HG03378 (cell line): ENCODE measurements around the gene CLNK.

Experiments
- ATAC-seq: cut with Tn5 transposase; IDR thresholded peaks from one replicate; pipeline ENCODE4 v1.9.1; 2021; ENCODE audit warnings: mild to moderate bottlenecking, moderate library complexity; ENCODE audit not compliant: unreplicated experiment

The CLNK gene

DNA sequence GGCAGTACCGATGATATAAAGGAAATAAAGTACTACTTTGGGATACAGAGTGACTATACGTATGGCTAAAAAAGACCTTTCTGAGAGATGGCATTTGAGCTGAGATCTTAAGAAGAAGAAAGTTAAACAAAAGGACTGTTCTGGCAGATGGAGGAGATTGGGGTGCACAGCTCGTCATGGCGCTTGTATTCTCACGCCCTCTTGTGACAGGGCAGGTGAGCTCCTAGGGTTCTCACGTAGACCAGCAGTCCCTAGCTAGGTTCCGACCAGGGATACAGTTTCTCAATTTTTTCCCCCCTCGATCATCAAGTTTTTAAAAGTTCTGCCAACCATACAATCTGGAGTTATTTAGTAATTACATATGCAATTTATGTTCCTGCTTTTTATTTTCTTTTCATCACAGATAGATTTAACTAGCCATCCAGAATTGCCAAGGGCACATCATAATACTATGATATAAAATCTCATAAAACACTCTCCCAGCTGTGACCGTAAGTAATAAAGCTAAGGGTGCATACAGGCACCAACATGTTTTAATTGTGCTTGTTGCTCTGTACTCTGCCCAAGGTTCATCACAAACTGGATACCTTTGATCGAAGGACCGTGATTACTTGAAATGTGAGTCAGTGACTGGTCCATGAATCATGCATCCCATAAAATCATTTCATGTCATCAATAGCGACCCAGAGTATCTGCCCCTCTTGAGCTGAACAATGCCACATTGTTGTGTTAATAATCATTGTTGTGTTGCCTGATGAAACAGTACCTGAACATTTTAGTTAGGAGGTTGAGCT is 157.9 kb downstream of the CLNK start:
- no peak for ATAC-seq

DNA sequence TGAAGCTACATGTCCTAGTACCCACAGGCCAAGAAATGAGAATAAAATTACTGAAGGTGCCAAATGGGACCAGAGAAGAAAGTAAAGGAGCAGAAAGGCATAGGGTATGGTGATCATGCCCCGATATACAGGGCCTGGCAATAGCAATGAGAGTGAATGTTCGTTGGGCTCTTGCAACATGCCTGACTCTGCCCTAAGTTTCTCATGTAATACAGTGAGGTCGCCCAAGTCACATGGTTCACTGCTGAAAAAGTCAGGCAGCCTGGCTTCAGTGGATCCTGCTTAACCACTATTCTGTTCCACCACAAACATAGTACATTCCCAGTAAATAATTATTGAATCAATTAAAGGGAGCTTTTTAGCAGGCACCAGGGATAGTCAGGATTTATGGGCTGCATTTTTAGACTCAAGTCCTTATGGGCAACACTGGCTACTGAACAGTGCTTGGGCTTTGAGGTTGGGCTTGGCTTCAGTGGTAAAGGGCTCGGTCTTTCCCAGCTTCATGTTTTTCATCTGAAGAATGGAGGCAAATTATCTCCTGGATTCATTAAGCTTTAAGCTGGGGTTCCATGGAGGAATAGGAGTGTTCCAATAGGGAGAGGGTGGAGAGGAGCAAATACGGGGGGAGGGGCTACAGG is 160.3 kb downstream of the CLNK start:
- ATAC-seq, result no peak

DNA sequence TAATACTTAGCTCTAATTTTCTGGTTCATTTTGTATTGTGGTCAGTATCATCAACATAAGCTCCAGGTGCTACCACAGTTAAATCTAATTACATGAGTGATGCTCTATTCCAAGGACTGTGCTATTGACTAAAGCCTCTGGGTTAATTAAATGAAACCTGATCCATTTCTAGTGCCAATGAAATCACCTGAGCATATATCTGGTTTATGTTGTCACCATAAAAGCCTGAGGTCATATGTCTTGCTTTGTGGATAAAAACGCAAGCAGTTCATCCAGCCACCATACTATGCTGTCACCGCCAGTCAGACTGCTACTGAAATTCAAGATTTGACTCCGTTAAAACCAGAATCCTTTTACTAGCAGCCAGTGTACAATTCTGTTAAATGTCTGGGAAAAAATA is 163.1 kb downstream of the CLNK start:
- ATAC-seq, result no peak

DNA sequence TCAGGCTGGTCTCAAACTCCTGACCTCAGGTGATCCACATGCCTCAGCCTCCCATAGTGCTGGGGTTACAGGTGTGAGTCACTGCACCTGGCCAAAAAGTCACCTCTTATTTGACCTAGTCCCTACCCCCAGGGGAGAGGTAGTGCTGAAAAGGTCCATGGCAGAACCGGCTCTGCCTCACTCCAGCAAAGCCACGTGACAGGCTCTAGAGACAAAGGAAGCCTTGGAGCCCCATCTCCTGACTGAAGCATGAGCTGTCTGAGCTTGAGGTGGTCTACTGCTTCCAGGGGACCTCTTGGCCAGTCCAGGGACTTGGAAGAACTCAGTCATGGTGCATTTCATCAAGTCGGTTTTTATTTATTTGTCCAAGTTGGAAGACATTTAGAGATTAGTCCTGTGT is 174.8 kb downstream of the CLNK start:
- no peak for ATAC-seq

DNA sequence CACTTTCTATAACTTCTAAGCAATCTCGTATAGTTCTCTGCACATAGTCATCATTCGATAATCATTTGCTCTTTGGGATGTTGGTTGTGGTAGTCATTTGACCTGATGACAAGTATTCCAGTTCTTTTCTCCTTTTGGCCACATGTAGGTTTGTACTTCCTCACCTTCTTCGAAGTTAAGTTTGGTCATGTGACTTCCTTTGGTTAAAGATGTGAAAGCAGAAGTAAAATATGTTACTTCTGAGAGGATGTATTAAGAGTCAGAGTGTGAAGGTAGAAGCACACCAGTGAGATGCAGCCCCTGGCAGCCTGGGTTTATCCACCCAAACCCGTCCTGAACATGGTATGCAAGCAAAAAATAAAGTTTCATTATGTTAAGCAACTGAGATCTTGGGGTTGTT is 178.5 kb downstream of the CLNK start:
- ATAC-seq, result no peak

DNA sequence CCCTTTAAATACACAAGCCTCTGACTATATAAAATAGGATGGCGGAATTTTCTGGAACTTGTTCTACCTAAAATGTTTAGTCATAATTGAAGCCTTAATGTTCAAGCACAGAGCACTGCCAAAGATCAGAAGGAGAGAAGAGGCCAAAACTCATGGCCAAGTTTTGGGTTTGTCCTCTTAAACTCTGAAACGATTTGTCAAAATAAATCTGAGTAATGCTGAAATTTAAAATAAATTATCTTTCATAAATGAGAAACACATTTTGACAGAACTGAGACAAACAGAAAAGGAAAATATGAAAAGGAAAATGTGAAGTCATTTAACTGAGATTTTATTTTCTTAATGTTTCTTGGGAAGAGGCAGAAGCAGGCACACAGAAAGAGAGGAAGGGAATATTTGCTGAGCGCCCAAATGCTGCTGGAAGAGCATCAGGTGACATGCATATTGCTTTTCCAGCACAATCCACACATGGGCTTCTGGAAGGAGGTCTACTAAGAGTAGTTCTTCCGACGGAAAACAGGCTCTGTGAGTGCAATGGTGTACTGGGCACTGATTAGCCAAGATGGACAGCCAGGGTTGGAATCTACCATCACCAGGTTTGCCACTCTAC is 179.9 kb downstream of the CLNK start:
- no peak for ATAC-seq

DNA sequence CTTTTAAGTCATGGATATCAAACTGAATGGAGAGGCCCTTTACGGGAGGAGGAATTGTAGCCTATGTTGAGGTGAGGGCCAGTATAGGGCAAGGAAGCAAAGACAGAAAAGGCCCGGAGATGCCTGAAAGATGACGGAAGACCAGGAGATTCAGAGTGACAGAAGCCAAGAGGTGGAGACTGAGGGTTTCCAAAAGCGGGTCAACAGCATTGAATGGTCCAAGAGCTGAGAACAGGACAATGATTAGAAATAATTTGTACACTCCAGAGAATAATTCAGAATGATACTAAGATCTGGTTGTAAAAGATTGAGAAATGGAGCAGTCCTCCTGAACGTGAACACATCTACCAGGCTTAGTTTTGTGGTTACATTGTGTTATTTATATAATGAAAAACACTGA is 181.9 kb downstream of the CLNK start:
- no peak for ATAC-seq

DNA sequence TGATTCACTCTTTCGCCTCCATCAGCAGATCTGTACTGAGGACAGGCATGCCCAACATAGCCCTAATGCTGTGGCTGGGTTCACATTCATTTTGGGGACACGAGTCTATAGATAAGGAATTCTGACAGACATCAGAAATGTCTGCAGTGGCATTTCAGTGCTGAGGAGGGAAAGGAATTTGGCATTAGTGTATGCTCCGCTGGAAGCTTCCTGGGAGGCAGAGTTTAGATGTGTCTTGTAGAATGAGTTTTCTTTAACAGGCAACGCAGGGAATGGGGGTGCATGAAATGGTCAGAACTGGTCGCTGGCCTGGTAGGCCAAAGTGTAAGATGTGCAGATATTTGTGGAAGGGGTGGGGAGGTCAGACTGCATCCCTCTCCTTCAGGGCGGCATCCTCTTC is 183.8 kb downstream of the CLNK start:
- no peak for ATAC-seq

DNA sequence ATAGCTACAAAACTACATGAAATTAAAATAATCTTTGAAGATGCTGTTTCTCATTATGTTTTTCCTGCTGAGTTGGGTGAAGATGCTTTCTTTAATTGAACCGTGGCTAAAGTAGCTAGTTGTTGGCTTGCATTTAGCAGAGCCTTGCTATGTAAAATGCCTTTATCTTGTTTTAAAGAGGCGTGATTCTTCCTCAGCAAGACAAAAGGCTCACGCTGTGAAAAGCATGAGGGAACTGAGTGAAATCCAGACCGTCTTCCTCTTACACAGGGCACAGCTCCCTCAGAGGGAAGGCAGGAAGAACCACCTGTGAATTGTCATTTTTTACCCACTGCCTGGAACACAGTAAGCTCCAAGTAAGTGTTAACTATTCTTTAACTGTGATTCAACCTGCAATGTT is 188.4 kb downstream of the CLNK start:
- no peak for ATAC-seq

DNA sequence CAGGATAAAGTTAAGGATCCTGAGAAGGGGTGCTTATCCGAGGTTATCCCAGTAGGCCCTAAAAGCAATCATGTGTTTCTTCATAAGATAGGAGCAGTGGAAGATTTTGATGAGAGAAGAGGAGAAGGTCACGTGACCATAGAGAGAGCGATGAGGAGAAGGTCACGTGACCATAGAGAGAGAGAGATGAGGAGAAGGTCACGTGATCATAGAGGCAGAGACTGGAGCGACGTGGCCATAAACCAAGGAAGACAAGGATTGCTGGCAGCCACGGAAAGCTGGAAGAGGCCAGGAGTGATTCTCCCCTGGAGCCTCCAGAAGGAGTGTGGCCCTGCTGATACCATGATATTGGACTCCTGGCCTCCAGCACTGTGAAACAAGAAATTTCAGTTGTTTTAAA is 188.9 kb downstream of the CLNK start:
- ATAC-seq, result no peak

DNA sequence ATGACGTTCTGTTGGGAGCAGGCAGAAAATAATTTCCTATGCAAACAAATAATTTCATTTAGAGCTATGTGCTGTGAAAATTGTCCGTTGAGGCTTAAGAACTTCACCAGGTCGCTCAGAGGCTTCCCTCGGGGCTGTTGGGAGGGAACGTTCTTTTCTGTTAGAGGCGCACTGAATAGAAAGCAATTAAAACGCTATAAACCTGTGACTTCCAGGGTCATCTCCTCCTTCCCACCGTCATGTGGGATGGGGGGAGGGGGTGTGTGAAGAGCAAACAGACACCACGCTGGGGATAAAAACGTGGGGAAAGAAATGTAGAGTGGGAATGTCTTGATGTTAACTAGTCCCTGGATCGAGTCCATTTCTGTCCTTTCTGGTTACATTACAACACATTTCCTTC is 192.1 kb downstream of the CLNK start:
- no peak for ATAC-seq

DNA sequence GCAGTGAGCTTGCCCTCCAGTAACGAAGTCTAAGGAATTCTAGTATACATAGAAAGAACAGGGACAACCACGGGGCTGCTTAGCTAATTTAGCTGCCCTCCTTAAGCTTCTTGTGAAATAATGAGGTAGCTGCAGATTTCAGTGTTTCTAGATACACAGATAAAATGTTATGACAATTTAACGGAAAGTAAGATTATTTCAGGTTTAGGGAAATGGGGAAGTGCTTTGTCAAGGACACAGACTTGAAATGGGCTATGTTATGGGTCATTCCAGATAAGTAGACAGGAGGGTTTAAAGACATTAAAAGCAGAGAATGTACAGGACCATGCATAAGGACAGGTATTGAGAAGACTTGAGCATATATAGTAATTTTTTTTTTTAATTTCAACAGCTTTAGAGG is 193.2 kb downstream of the CLNK start:
- ATAC-seq, result no peak

DNA sequence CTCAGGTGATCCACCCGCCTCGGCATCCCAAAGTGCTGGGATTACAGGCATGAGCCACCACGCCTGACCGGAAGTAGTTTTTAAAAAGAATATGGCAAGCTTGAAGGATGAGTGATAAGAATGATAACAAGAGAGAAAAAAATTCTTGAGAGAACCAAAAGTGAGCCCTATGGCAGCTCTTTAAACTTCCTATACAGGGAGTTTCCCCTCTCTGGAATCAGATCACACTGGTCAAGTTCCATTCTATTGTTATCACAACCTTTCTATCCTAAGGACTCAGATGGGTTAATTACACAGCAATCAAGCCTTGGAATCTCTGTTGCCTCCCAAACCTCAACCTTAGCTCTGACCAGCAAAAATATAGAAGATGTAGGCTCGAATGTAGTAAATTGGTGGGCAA is 193.6 kb downstream of the CLNK start:
- ATAC-seq, result no peak

DNA sequence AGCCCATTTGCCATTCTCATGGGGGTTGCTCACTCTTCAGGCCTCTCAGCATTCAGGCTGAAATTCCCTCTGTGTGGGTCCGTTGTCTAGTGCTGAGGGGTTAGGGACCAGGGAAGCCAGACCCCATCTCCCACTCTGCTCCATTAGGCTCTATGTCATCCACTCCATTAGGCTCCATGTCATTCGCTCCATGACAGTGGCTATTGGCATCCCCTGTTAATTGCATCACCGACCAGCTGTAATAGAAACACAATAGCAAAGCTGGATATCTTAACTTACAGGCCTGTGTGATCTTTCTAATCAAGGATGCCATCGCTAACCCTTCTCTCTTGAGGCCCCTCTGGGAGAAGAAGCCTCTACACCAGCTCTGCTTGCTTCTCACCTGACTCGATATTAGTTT is 201.7 kb downstream of the CLNK start:
- ATAC-seq, result no peak

DNA sequence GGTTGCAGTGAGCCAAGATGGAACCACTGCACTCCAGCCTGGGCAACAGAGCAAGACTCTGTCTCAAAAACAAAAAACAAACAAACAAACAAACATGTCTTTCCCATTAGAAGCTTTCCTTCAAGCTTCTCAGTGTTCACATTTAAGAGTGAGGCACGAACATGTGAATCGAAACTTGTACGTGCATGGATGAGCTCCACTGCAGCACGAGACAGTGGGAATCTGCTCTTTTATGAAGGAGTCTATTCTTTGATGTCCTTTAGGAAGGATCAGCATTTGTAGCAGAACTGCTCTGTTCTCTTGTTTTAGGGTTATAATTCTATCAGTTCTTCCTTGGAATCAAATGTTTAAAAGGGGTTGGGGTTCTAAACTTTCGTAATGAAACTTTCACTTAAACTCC is 204.0 kb downstream of the CLNK start:
- ATAC-seq, result no peak

DNA sequence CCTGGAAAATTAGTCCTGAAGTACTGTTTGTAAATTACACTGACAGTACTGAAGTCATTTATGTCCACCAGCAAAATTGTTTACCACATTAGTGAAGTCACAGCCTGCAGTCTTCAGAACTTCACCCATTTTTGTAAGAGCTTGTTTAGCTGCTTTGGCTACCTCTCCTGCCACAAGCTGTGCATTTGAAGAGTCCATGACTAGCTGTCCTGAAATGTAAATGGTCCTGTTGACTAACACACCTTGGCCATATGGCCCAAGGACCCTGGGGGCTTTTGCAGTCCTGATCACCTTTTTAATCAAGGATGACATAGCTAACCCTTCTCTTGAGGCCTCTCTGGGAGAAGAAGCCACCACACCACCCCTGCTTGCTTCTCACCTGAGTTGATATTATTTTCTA is 205.9 kb downstream of the CLNK start:
- no peak for ATAC-seq

DNA sequence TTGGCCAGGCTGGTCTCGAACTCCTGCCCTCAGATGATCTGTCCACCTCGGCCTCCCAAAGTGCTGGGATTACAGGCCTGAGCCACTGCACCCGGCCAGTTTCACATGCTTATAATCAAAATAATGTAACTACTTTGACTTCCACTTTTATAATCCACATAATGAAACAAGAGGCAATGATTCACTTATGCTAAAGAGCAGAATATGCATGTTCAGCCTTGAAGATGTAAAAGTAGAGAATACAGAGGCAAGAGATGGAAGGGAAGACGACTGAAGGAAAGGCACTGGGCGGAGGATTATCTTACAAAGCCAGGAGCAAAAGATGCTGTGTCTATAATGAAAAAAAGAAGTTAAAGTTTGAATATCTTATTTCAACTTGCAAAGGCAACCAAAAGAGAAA is 214.1 kb downstream of the CLNK start:
- no peak for ATAC-seq

DNA sequence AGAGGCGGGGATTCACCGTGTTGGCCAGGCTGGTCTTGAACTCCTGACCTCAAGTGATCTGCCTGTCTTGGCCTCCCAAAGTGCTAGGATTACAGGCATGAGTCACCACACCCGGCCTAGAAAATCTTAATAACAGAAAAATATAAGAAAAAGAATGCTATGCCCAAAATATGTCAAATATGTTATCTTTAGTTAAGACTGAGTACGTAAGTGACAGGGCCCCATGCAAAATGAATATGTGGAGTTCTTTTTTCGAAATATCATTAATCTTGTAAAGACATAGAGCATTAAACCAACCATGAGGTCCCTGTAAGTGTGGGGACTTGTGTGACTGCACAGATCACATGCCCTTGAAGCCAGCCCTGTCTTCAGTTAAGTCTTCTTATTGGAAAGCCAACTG is 218.4 kb downstream of the CLNK start:
- ATAC-seq, result no peak

DNA sequence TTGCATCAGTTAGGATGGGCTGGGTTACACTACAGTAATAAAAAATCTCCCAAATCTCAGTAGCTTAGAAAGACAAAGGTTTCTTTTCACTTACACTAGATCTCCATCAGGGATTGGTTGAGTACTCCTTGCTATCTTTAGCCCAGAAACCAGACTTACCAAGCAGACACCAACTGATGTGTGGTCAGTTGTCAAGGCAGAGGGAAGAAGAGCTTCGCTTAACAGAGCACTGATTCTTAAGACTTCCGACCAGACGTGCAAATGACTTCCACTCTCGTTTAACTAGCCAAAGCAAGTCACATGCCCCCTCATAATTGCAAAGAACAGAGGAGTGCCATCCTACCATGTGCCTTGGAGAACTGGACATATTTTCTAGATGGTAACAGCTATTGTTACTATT is 221.7 kb downstream of the CLNK start:
- no peak for ATAC-seq

DNA sequence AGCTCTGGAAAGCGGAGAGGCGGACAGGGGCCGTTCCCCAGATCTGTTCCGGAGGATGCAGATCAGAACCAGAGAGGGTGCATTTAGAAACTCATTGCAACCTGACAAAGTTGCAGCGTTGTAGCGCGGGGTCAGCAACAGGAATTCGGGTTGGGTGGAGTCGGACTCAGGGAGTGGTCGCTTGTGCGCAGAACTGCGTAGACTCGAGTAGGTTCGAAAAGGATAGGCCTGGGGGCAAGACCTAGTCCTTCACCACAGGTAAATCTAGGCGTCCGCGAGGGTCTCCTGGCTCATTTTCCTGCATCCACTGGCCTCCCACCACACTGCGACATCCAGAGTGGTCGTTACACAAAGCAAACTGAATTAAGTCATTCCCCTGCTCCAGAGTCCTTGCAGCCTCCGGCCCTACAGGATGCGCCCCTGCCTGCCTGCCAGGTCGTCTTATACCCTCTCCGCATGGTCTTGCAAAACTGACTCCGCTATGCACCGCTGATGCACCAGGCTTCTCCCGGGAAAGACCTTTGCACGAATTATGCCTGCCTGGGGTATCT is 222.6 kb downstream of the CLNK start:
- ATAC-seq, result no peak

DNA sequence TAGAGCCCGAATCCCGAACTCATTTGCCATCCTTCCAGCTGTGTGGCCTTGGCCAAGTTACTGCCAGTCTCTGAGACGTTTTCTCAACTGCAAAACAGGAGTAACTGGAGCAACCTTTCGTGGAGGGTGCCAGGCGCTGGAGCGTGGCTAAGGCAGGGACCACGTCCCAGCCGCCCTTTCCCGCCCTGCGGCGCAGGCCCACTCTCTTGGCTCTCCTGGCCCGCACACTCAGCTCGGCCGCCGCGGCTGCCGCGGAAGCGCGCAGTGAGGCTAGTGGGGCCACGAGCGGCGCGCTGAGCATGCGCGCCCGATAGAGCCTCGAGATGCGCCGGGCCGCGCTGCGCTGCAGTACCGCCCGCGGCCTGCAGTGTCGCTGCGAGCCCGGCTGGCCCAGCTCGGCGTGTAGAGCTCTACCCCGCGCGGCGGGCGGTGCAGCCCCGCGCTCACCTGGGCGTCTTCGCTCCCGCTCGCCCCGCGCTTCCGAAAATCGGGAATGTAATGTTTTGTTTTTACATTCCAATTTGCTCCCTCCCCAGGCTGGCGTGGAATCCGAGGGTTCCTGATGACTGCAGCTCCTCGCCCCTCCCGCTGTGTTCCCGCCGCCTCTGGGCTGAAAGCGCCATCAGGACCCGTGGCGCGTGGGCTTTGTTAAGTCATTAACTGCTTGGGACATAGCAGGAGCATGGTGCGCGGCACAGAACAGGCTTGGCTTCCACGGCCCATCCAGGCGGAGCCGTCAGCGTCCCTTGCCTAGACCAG is 223.3 kb downstream of the CLNK start:
- ATAC-seq, result peak; percentile 51
